Glutamatergic neuron (in vitro differentiated cells): ENCODE measurements around the gene PIGV. TPM values are rescaled to one million over a fixed set of nuclear protein-coding genes. Genes with fewer than 3 reads are reported as not detected.

Experiments
- DNase-seq: peaks from one replicate; pipeline ENCODE4 v3.0.0; 2022
- H3K27ac Mint-ChIP-seq: one replicate; pipeline ENCODE4 v1.8.0; 2020; ENCODE audit warnings: mild to moderate bottlenecking, mixed read lengths, inconsistent platforms; ENCODE audit not compliant: unreplicated experiment
- H3K27me3 Mint-ChIP-seq: one replicate; pipeline ENCODE4 v1.8.0; 2020; ENCODE audit warnings: mild to moderate bottlenecking, moderate library complexity, mixed read lengths, inconsistent platforms; ENCODE audit not compliant: unreplicated experiment
- H3K36me3 Mint-ChIP-seq: one replicate; pipeline ENCODE4 v1.8.0; 2020; ENCODE audit warnings: mild to moderate bottlenecking, mixed read lengths, inconsistent platforms; ENCODE audit not compliant: unreplicated experiment
- H3K4me1 Mint-ChIP-seq: one replicate; pipeline ENCODE4 v1.8.0; 2020; ENCODE audit warnings: mild to moderate bottlenecking, low read depth, mixed read lengths, inconsistent platforms; ENCODE audit not compliant: unreplicated experiment
- H3K4me3 Mint-ChIP-seq: one replicate; pipeline ENCODE4 v1.8.0; 2020; ENCODE audit warnings: mild to moderate bottlenecking, mixed read lengths, inconsistent platforms; ENCODE audit not compliant: unreplicated experiment
- H3K9me3 Mint-ChIP-seq: one replicate; pipeline ENCODE4 v1.8.0; 2020; ENCODE audit warnings: mild to moderate bottlenecking, moderate library complexity, mixed read lengths, inconsistent platforms; ENCODE audit not compliant: unreplicated experiment
- total RNA-seq: library from RNA; stranded (reverse); fragmentation: NEBNext Ultra II Directional; extraction: Animal tissue kit (Norgen Biotek cat#: 25700); gene quantifications from one replicate; pipeline ENCODE4 v1.2.1, GENCODE V29; 2021; ENCODE audit not compliant: unreplicated experiment
- TF ChIP-seq, protein P1 (sequence below): fragments of 200-600 bp; sonication (generic); IDR thresholded peaks from one replicate; pipeline ENCODE4 v1.5.0; 2021; ENCODE audit not compliant: partially characterized antibody, unreplicated experiment

The PIGV gene
- total RNA-seq, 1 donor from 2014 or later, result 6.7 TPM

GRCh38 chr1:26749458-26749857 is 38.3 kb upstream of the PIGV start:
- Mint-ChIP-seq H3K27me3 (peaks cover 7% of the 10 kb centered on the region), H3K9me3 (peaks cover 15% of the 10 kb centered on the region), H3K27ac (peak overlapping the region; percentile 73), H3K4me1 (peaks cover 11% of the 10 kb centered on the region), H3K4me3 (no peak overlapping the region), H3K36me3 (peaks cover 4% of the 10 kb centered on the region)
- TF ChIP-seq, protein P1, sequence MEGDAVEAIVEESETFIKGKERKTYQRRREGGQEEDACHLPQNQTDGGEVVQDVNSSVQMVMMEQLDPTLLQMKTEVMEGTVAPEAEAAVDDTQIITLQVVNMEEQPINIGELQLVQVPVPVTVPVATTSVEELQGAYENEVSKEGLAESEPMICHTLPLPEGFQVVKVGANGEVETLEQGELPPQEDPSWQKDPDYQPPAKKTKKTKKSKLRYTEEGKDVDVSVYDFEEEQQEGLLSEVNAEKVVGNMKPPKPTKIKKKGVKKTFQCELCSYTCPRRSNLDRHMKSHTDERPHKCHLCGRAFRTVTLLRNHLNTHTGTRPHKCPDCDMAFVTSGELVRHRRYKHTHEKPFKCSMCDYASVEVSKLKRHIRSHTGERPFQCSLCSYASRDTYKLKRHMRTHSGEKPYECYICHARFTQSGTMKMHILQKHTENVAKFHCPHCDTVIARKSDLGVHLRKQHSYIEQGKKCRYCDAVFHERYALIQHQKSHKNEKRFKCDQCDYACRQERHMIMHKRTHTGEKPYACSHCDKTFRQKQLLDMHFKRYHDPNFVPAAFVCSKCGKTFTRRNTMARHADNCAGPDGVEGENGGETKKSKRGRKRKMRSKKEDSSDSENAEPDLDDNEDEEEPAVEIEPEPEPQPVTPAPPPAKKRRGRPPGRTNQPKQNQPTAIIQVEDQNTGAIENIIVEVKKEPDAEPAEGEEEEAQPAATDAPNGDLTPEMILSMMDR, result no peak
- DNase-seq, result no peak

DNA sequence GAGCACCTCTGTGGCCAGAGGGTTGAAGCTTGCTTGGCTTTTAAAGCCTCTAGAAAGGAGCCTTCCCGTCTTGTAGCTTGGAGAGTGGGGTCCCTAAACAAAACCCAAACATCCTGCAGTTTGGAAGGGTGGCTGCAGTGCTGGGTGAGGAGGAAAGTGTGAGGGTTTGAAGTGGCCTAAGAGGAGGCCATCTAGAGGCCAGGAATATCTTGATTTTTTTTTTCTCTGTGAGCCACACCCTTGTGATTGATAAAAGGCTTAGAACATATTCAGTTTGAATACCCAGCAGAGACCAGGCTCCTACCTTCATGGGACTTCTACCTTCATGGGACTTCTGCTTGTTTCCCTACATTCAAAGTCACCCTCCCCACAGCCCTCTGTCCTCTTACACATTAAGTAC is 37.3 kb upstream of the PIGV start:
- Mint-ChIP-seq H3K9me3 (peaks cover 15% of the 10 kb centered on the region), H3K4me1 (peaks cover 11% of the 10 kb centered on the region), H3K27me3 (peaks cover 7% of the 10 kb centered on the region), H3K36me3 (peaks cover 4% of the 10 kb centered on the region), H3K4me3 (no peak overlapping the region), H3K27ac (peak overlapping the region; percentile 44)
- DNase-seq, result no peak
- TF ChIP-seq, protein P1, result no peak

GRCh38 chr1:26752519-26752918 is 35.2 kb upstream of the PIGV start:
- TF ChIP-seq, protein P1, result no peak
- Mint-ChIP-seq H3K9me3 (peaks cover 13% of the 10 kb centered on the region), H3K27me3 (peaks cover 6% of the 10 kb centered on the region), H3K4me1 (peaks cover 11% of the 10 kb centered on the region), H3K36me3 (no peaks in the 10 kb centered on the region), H3K27ac (no peak overlapping the region), H3K4me3 (no peak overlapping the region)
- no peak for DNase-seq

DNA sequence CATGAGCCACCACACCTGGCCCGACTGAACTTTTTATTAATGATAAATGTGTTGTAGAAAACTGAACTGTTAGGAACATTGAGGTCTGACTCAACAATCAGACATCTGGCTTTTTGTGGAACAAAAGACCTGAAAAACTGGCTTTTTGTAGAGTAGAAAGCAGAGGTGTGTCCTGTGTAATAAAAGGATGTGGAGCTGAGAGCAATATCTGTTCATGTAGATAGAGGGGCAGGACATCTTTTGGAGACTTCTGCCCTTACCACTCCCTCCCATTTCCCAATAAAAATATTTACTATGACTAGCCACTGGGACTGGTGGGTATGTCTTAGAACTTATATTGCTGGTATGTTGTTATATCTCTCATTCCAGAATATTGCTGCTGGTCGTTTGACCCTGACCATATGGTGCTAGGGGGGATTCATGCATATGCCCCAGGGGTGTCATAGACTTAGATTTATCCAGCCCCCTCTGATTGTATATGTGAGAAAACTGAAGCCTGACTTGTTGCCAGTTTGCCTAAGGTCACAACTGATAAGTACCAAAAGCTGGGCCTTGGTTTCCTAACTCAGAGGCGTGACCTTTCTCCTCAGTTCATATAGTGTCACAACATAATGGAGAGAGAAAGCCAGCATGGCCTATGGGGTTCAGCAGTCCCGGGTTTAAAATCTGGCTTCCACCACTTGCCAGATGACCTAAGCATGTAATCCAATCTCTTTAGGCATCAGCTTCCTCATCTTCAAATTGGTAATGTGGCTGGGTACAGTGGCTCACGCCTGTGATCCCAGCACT is 33.5 kb upstream of the PIGV start:
- Mint-ChIP-seq H3K27ac (no peak overlapping the region), H3K36me3 (peaks cover 4% of the 10 kb centered on the region), H3K4me3 (no peak overlapping the region), H3K4me1 (peaks cover 8% of the 10 kb centered on the region), H3K27me3 (peaks cover 6% of the 10 kb centered on the region), H3K9me3 (peaks cover 15% of the 10 kb centered on the region)
- DNase-seq, result no peak
- TF ChIP-seq, protein P1, result no peak

GRCh38 chr1:26758358-26758757 is 29.4 kb upstream of the PIGV start:
- TF ChIP-seq, protein P1, result no peak
- Mint-ChIP-seq H3K27ac (no peak overlapping the region), H3K9me3 (peaks cover 14% of the 10 kb centered on the region), H3K4me1 (peaks cover 4% of the 10 kb centered on the region), H3K36me3 (peaks cover 9% of the 10 kb centered on the region), H3K27me3 (peaks cover 2% of the 10 kb centered on the region), H3K4me3 (no peak overlapping the region)
- DNase-seq, result no peak
